Stimulated activated CD8-positive, alpha-beta memory T cell treated with anti-CD3 and anti-CD28 coated beads, Interleukin-7, amount 100 ng/mL, for 4 hours (primary cell): ENCODE data around the gene BTBD17.
"Not testable (repeated sequence)": the region's sequence is repeated elsewhere in the genome, so short reads cannot be mapped to it uniquely, and the experiment has no call there.

Source experiments
- DNase-seq, 2 donors: peaks; one replicate each; pipeline ENCODE4 v3.0.0-alpha.2; 2020; ENCODE audit warnings: low read depth in 2 of 2

BTBD17 gene

DNA sequence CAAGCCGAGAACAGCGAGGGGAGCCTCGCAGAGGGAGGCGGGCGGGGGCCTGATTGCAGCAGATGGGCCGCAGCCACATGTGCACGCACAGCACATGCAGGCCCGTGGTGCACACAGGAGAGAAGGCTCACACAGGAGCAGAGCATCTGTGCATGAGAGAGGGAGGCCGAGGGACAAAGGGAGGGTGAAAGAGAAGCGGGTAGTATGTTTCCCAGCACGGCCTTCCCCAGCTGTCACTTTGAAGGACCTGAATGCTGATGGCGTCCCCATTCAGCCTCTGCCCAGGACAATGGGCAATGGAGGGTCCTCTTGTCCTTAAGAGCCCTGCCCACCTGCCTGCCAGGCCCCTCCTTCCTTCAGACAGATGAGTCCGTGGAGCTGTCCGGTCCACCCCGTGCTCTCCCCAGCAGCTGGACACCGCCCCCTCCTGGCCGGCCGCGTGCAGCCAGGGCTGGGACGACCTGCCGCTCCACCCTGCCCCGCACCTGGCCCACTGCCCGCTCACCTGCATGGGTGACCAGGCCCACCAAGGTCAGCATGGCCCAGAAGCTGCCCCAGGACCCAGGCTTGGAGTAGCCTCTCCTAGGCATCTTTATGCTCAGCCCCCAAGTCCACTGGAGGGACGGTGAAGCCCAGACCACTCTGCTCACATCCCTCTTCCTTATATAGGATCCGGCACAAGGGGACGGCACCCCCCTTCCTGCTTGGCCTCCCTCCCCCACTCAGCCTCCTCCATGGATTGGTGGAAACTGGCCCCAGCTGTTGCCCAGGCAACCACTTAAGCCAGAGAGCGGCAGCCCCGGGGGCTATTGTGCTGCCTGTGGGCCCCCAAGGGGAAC lies at the start of gene BTBD17:
BTBD17 (minus strand) TSS at position 639 of the 839 bp plus-strand sequence; CDS start at position 590, 49 bp downstream.
- DNase-seq = no peak

DNA sequence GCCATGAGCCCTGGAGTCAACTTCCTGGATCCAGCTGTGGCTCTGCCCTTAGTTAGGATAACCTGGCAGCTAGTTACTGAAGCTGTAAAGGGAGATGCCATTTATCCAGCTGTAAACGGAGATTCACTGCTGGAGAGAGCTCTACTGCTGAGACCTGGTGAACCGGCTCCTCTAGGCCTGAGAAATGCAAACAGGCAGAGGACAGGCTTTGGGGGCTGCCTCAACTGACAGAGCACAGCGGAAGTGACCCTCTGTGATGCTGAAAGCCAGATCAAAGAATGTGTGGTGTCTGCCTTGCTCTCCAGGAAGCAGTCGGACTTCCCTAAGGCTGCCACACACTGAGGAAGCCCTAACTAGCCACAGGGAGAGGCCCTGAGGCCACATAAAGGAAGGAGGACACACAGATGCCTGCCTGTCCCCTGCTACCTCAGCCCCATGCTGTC lies 48.4 kb upstream of the BTBD17 start:
- DNase-seq = no peak

DNA sequence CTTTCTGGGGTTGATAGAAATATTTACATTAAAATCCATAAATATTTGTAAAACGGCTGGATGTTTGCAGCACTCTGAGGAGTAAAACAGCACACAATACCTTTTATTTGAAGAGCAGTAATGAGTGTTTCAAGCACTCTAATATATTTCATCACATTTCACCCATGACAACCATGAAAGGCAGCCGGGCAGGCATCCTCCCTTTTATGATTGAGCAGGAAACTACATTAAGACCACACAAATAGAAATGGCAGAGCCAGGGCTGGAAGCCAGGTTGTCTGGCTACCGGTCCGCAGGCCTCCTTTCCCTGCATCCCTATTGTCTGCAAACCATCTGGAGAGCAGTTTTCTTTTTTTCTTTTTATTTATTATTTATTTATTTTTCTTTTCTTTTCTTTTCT lies 47.1 kb upstream of the BTBD17 start:
- DNase-seq = no peak

GRCh38 chr17:74408262-74408661 lies 46.6 kb upstream of the BTBD17 start:
- DNase-seq = no peak

DNA sequence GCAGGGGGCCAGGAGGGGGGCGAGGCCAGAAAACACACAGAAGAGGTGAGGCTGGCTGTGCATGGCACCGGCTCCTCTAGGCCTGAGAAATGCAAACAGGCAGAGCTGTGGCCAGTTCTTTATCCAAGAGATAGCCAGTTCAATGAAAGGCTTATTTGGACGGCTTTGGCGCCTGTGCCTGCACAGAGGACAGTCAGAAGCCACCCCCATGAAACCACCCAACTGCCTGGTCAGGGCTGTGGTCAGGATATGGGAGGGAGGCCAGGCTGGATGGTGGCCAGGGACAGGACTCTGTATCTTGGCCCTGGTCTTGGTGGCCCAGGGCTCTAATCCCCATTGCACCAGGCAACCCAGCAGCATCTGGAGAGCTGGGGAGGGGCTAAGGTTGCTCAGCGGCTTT lies 45.7 kb upstream of the BTBD17 start:
- no peak for DNase-seq

- not testable (repeated sequence) for DNase-seq
These were observed 43.6 kb upstream of the BTBD17 start for GRCh38 chr17:74405311-74405710.

- no peak for DNase-seq
These were observed 43.1 kb upstream of the BTBD17 start for GRCh38 chr17:74404789-74405188.

GRCh38 chr17:74404218-74404617 lies 42.5 kb upstream of the BTBD17 start:
- DNase-seq = no peak

DNA sequence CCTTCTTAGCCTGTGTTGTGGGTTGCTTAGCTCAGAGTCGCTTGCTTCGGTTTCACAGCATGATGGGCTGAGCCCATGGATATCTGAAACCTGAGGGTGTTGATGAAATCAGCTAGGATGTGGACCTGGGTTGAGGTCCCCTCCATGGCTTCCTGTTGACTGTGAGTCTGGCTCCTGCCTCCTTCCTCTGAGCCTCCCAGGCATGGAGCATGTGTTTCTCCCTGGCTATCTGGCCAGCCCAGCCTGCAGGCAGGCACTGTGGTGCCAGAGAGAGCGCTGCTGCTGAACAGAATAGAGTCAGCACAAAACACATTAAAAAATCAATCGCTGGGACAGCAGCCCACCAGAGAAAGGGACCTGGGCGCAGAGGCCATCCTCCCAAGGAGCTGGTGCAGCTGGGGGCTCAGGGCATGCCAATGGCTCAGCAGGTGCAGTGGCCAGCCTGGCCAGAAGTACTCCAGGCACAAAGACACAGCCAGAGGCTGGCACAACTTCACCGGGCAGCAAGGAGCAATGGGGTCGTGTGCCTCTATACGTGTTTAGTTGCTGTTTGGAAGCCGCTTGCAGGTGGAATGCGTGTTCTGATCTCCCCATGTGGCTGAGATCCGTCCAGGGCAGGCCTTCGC lies 42.0 kb upstream of the BTBD17 start:
- no peak for DNase-seq

DNA sequence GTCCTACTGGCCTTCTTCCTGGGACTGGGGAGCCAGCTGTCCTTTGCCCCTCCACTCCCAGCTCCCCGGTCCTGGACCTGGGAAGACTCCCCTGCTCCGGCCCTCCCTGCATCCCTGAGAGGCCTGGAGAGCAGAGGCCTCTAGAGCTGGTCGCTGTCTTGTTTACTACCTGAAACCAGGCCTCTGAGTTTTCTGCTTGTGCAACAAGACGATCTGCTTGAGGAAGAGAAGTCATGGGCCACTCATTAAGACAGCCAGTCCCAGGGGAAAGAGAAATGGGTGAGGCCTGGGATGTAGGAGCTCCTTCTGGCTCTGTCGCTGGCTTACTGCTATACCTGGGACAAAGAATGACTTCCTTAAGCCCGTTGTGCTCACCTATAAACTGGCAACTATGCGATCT lies 40.4 kb upstream of the BTBD17 start:
- no peak for DNase-seq

GRCh38 chr17:74396567-74396966 lies 34.9 kb upstream of the BTBD17 start:
- DNase-seq = no peak

GRCh38 chr17:74394977-74395376 lies 33.3 kb upstream of the BTBD17 start:
- DNase-seq = no peak

GRCh38 chr17:74394275-74394950 lies 32.7 kb upstream of the BTBD17 start:
- DNase-seq = no peak

DNA sequence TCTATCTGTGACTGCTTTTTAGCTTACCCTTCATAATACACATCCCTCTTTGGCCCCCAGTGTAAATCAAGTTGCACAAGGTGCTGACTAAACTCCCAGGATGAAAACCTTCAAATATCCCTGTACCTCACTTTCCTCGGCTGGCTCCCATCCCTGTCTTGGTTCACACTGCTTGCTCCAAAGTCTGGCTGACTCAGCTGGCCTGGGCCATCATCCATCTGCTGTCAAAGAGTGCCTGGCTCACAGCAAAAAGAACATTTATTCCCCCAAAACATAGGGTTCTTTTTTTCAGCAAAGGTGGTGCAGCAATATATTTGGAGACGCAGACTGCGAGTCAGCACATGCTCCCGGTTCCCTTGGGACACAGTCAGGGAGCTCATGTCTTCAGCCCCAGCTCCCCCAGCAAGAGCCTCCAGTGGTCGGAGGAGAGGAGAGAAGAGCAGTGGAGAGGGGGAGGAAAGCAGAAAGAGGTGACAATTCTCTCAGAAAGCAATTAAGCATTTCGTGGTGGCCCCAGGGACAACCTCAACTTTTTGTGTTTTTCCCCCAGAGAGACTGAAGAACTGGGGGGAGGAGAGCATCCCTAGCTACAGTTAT lies 31.8 kb upstream of the BTBD17 start:
- DNase-seq = no peak

DNA sequence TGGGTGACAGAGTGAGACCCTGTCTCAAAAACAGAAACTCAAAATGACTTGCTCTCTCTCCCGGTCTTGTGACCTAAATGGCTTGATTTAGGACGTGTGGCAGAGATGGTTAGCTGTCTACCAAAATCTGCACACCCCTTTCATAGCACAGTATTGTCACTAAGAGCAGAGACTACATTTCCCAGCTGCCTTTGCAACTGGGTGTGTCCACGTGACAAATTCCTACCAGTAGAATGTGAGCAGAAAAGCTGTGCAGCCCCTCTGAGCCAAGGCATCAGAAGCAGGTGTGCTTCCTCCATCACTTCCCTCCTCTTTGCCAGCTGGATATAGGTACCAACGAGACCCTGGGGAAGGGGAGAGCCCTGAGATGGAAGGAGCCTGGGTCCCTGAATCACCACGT lies 31.2 kb upstream of the BTBD17 start:
- DNase-seq = no peak

GRCh38 chr17:74391771-74392170 lies 30.1 kb upstream of the BTBD17 start:
- DNase-seq = no peak

- no peak for DNase-seq
These were observed 29.3 kb upstream of the BTBD17 start for GRCh38 chr17:74390680-74391653.

DNA sequence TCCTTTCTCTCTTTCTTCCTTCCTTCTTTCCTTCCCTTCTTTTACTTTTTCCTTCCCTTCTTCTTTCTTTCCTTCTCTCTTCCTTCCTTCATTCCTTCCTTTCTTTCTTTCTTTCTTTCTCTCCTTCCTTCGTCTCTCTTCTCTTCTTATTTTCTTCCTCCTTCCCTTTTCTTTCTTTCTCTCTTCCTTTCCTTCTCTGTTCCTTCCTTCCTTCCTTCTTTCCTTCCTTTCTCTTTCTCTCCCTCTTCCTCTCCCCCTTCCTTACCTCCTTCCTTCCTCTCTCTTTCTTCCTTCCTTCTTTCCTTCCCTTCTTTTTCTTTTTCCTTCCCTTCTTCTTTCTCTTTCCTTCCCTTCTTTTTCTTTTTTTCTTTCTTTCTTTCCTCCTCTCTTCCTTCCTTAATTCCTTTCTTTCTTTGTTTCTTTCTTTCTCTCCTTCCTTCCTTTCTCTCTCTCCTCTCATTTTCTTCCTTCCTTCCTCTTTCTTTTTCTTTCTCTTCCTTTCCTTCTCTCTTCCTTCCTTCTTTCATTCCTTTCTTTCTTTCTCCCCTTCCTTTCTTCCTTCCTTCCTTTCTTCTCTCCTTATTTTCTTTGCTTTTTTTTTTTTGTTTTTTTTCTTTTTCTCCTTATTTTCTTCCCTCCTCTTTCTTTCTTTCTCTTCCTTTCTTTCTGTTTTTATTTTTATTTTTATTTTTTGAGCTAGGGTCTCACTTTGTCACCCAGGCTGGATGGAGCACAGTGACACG lies 28.4 kb upstream of the BTBD17 start:
- DNase-seq = no peak

- DNase-seq = no peak
These were observed 27.6 kb upstream of the BTBD17 start for GRCh38 chr17:74389084-74389753.
